HG03520 (cell line): ENCODE measurements around the gene CLPTM1L.
"Not testable (repeated sequence)": the region's sequence is repeated elsewhere in the genome, so short reads cannot be mapped to it uniquely, and the experiment has no call there.

Source experiments
- ATAC-seq: cut with Tn5 transposase; IDR thresholded peaks from one replicate; pipeline ENCODE4 v1.9.1; 2021; ENCODE audit warnings: mild to moderate bottlenecking, moderate library complexity; ENCODE audit not compliant: unreplicated experiment

The CLPTM1L gene

DNA sequence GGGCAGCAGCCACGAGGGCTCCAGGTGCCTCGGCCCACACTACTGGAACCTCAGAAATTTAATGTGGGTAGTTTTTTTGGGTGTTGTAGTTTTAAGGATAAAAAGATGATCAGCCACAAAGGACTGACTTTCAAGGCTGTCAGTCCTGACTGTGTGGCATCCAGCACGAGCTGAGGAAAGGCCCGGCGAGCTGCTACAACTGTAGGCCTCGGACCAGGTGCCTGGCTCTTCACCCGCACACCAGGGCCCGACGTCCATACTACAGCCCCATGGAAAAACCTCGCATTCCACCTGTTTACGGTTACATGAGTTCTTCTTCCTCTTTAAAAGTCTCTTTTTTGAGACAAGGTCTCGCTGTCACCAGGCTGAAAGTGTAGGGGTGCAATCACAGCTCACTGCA is 2.6 kb downstream of the CLPTM1L start:
- ATAC-seq: no peak

- no peak for ATAC-seq
Measured at GRCh38 chr5:1341863-1342262, 3.0 kb downstream of the CLPTM1L start.

GRCh38 chr5:1339818-1340210 is 5.1 kb downstream of the CLPTM1L start:
- ATAC-seq: not testable (repeated sequence)

- not testable (repeated sequence) for ATAC-seq
Measured at GRCh38 chr5:1339139-1339817, 5.6 kb downstream of the CLPTM1L start.

DNA sequence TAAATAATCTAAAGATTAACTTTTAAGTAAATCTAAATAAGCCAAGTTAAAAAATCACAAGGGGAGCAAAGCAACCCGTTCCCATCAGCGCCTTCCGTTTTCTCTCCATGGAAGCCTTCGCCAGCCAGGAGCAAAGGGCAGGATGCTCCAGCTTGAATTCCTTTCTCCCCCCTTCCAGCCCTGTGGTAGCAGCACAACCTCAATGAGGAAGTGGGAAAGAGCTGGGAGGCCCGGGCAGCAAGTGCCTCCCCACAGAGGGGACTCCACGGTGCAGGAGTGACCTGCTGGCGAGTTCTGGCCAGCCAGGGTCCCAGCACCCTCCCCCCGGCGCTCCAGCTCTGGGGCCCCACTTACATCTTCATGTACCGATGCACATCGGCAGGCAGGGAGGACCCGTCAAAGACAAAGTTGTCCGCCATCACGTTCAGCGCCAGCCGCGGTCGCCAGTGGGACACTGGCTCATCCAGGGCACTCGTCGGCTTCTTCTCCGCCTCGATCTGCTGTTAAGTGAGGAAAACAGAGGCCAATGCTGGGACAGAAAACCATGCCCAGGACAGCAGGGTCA is 6.3 kb downstream of the CLPTM1L start:
- ATAC-seq: no peak

- no peak for ATAC-seq
Measured at GRCh38 chr5:1338196-1338490, 6.8 kb downstream of the CLPTM1L start.

DNA sequence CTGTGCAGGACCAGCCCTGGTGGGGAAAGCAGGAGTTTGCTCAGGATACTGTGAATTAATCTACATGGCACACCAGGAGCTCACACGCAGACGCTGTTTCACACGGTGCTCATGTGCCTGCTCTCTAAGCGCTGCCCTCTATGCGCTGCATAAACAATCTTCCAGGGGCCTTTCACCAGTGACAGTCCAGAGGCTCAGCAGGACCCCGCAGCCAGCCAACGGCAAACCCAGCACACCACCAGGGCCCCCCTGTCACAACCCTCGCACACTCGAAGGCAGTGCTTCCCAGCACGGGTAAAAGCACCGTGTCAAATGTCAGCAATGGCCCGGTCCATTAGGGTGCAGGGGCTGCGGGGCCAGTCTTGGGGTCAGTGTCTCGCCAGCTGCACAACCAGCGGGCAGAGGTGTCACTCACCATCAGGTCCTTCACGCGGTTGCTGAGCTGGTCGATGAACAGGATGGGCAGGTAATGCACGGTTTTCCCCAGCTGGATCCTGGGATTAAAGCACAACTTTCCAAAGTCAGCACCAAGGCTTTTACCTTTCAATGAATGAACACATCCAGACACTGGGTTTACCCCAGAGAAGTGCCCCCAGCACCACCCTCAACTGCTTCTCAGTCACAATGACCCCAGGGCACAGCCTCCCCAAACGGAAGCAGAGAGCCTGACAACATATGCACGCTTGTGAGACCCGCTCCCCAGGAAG is 7.3 kb downstream of the CLPTM1L start:
- no peak for ATAC-seq

GRCh38 chr5:1336749-1337488 is 8.0 kb downstream of the CLPTM1L start:
- ATAC-seq: no peak

DNA sequence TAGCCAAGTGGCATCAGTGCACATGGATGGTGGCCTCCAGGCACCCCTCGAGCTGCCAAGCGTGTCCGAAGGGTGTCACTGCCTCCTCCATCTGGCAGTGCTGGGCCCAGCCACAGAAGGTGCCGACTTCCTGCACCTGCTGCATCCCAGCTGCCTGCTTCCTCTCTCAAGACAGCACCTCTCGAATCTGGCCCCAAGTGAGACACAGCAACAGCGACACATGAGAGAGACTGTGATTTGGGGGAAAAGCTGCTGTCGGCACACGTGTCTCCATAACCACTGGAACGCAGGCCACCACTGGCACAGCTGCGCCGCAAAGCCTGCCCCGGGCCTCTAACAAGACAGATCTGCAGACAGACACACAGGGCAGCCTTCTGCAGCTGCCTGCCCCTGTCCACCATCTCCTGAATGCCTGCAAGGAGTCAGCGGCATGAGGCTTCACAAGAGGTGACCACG is 8.8 kb downstream of the CLPTM1L start:
- ATAC-seq: no peak

- no peak for ATAC-seq
Measured at GRCh38 chr5:1335540-1336095, 9.3 kb downstream of the CLPTM1L start.

DNA sequence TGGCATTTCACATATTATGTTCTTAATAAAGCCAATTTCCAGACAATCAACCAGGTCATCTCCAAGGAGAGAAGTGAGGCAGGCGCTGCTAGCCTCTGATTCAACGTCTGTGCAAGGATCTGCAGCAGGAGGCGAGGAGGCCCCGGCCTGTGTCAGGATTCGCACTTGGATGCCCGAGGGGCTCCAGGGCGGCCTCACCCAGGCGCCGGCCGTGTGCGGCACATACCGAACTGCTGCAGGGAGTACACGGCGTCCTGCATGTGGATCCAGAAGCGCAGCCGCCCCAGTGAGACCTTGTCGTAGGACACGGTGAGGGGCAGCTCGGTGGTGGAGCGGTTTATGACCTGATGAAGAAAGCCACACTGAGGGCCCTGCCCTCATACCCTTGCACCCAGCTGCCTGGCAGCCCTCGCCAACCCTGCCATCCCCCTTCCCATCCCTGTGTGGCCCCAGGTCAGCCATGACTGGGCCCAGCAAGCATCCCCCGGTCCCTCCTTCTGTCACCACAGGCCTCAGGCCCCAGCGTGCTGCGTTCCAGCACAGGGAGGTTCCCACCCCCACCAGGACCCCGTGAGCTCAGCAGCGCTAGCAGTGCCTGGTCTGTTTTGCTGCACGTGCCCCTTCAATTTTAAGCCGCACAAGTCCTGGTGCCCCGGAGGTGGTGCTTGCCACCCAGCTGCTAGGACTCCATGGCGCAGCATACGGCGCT is 9.9 kb downstream of the CLPTM1L start:
- no peak for ATAC-seq

DNA sequence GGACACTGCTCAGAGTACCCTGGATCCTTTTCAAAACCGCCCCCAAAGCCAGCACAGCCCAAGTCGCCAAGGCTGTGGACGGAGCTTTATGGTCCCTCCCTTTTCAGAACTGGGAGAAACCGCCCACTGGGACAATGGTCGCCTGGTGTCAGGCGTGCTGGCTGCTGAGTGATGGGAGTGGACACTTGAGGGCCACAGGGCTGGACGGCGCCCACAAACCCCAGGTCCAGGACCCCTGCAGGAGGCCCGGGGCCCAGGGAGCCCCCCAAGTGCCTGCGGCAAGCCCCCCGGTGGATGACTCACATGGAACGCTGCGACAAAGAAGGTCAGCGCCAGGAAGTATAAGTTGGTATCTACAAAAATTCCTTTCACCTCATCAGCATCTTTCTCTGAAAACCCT is 10.9 kb downstream of the CLPTM1L start:
- ATAC-seq: no peak

GRCh38 chr5:1333286-1333685 is 11.6 kb downstream of the CLPTM1L start:
- ATAC-seq: not testable (repeated sequence)

DNA sequence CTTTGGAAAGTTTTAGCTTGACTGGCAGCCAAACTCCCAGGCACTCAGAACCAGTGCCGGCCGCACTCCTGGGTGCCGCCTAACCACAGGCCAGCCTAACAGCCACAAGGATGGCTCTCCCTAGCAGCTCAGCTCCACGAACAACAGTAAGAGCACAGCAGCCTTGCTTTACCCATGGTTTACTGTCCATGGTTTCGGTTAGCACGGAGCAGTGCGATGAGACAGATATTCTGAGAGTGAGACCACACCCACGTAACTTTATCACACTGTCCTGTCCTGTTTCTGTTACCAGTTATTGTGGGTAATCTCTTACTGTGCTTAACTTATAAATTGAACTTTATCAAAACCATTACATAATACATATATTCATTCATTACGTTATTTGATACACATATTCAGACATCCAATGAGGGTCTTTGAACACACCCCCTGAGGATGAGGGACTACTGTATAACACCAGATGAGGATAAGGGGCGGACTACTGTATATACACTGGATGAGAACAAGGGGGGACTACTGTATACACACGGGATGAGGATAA is 12.4 kb downstream of the CLPTM1L start:
- ATAC-seq: no peak

GRCh38 chr5:1331861-1332405 is 13.0 kb downstream of the CLPTM1L start:
- ATAC-seq: no peak

DNA sequence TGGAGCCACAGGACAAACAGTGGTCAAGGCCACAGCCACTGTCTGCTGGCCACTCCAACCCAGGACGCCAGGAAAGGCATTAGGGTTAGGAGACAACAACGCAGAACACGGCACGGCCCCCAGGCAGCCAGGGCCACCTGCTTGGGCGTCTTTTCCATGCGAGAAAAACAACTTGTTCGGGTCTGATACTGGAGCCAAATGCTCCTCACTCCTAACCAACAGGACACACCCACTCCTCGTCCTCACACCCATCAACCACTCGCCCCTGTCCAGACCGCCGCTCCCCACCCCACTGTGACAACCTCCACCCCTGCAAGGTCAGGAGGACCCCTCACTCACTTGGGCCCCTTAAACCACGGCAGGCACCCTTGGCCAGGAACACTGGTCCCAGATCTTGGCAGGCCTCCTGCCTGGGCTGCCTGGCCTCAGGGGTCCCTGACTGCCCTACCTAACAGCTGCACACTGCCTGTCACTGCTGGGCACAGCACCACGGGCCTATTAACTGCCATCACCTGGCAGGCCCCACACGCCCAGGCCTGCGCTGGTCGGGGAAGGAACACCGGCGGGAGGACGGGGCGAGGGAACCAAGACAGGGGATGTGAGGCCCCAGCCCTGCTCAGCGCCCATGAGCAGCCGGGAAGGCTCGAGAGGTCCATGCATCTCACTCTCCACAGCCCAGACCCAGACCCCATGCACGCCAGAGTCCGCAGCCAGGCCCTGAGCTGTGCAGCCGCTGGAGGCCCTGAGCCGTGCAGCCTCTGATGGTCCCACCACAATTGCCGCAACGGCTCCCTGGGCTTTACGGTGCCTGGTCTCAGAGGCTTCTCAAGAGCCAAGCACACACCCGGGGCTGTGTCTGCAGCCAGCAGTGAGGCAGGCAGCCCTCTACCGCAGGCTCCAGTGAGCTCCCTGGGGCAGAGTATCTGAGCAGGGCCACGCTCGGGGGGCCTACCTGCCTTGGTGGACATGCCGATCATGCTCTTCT is 13.8 kb downstream of the CLPTM1L start:
- no peak for ATAC-seq

- no peak for ATAC-seq
Measured at GRCh38 chr5:1330146-1330846, 14.6 kb downstream of the CLPTM1L start.

GRCh38 chr5:1329111-1329579 is 15.8 kb downstream of the CLPTM1L start:
- ATAC-seq: no peak
